ENCODE results near the gene UCHL1.

The UCHL1 gene

DNA sequence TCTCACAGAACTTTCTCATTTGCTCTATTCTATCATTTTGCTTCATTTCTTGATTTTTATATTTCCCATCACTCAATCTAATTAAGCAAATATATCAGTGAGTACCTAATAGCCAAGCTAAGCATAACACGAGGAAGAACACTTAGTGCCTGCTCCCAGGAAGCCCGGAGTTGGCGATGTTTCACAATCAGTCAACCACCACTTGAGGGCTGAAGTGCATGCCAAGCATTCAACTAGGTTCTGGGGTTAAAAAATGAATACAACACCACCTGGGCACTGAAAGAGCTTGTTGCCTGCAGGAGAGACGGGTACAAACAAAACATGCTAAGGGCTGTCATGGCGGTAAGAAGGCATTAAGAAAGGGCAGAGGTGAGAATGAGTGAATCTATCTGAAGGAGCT, 47.5 kb downstream of the UCHL1 start:
- TF ChIP-seq, protein P1, sequence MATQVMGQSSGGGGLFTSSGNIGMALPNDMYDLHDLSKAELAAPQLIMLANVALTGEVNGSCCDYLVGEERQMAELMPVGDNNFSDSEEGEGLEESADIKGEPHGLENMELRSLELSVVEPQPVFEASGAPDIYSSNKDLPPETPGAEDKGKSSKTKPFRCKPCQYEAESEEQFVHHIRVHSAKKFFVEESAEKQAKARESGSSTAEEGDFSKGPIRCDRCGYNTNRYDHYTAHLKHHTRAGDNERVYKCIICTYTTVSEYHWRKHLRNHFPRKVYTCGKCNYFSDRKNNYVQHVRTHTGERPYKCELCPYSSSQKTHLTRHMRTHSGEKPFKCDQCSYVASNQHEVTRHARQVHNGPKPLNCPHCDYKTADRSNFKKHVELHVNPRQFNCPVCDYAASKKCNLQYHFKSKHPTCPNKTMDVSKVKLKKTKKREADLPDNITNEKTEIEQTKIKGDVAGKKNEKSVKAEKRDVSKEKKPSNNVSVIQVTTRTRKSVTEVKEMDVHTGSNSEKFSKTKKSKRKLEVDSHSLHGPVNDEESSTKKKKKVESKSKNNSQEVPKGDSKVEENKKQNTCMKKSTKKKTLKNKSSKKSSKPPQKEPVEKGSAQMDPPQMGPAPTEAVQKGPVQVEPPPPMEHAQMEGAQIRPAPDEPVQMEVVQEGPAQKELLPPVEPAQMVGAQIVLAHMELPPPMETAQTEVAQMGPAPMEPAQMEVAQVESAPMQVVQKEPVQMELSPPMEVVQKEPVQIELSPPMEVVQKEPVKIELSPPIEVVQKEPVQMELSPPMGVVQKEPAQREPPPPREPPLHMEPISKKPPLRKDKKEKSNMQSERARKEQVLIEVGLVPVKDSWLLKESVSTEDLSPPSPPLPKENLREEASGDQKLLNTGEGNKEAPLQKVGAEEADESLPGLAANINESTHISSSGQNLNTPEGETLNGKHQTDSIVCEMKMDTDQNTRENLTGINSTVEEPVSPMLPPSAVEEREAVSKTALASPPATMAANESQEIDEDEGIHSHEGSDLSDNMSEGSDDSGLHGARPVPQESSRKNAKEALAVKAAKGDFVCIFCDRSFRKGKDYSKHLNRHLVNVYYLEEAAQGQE (IDR thresholded peaks at IDR 0.05; ENCODE audit: insufficient read depth in 1 of 2, low read depth in 2 of 2, low read length in 2 of 2) = no peak
- TF ChIP-seq FOXP2 (optimal IDR thresholded peaks at IDR 0.05; ENCODE audit: borderline replicate concordance, extremely low read depth, extremely low read length, insufficient read depth) = no peak
- TF ChIP-seq POLR2AphosphoS5 (IDR thresholded peaks at IDR 0.05; ENCODE audit: low read depth, low read length) = no peak
- no peak for TF ChIP-seq TAF1 (IDR thresholded peaks at IDR 0.05; ENCODE audit: borderline replicate concordance, insufficient read depth, low read length)
- TF ChIP-seq SIN3A (IDR thresholded peaks at IDR 0.05; ENCODE audit: borderline replicate concordance, insufficient read depth, low read length) = no peak

DNA sequence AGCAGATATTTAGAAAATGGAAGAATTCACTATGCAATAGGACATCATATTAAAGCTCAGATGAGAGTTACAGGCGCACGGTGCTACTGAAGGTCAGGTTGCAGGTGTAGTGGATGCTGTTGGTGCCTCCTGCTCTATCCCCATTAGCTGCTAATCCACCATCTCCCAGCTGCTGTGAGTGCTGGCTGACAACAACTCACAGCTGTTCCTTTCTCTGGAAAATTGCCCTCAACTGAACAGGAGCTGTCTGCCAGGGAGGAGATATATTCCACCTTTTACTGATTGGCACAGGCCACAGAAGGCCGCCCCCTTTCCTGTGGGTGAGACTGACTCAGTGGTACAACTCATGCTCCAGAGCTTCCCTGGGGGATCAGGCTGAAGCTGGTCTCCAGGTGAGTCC, 48.7 kb downstream of the UCHL1 start:
- TF ChIP-seq, protein P1 (IDR thresholded peaks at IDR 0.05; ENCODE audit: insufficient read depth in 1 of 2, low read depth in 2 of 2, low read length in 2 of 2) = no peak

DNA sequence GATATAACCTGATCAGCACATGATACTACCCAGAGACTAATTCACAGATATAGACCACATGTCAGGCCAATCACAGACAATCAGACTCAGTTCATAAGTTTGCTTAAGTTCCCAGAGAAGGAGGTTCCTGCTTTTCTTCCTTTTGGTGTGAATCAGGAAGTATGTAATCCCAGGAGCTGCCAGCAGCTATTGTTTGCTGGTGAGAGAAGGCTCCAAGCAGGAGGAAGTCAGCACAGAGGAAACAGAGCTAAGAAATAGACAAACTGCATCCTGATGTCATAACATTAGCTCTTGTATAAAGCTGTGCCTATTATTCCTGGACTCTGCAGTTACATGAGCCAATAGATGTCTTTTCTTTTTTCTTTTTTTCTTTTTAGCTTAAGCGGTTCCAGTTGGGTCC, 50.9 kb downstream of the UCHL1 start:
- TF ChIP-seq, protein P1 (IDR thresholded peaks at IDR 0.05; ENCODE audit: insufficient read depth in 1 of 2, low read depth in 2 of 2, low read length in 2 of 2) = no peak
- TF ChIP-seq FOXP2 (optimal IDR thresholded peaks at IDR 0.05; ENCODE audit: borderline replicate concordance, extremely low read depth, extremely low read length, insufficient read depth) (no peak), SIN3A (IDR thresholded peaks at IDR 0.05; ENCODE audit: borderline replicate concordance, insufficient read depth, low read length) (no peak), POLR2AphosphoS5 (IDR thresholded peaks at IDR 0.05; ENCODE audit: low read depth, low read length) (no peak), TAF1 (IDR thresholded peaks at IDR 0.05; ENCODE audit: borderline replicate concordance, insufficient read depth, low read length) (no peak)

DNA sequence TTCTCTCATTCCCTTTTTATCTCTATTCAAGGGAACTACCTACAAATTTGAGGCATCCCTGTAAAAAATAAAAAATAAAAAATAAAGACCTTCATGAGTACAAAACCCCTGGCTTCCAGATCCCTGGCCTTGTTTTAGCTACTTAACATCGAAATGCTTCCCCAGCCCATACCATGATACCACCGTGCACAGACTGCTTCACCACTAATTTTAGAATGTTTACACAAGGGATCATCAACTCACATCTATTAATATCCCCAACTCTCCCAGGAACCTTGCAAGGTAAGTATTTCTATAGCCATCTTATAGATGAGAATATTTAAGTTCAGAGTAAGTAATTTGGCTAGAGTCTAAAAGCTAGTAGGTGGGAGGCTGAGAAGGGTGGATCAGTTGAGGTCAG, 51.7 kb downstream of the UCHL1 start:
- TF ChIP-seq SIN3A (IDR thresholded peaks at IDR 0.05; ENCODE audit: borderline replicate concordance, insufficient read depth, low read length) = no peak
- TF ChIP-seq, protein P1 (IDR thresholded peaks at IDR 0.05; ENCODE audit: insufficient read depth in 1 of 2, low read depth in 2 of 2, low read length in 2 of 2) = no peak
- TF ChIP-seq TAF1 (IDR thresholded peaks at IDR 0.05; ENCODE audit: borderline replicate concordance, insufficient read depth, low read length) = no peak
- TF ChIP-seq POLR2AphosphoS5 (IDR thresholded peaks at IDR 0.05; ENCODE audit: low read depth, low read length) = no peak
- no peak for TF ChIP-seq FOXP2 (optimal IDR thresholded peaks at IDR 0.05; ENCODE audit: borderline replicate concordance, extremely low read depth, extremely low read length, insufficient read depth)

DNA sequence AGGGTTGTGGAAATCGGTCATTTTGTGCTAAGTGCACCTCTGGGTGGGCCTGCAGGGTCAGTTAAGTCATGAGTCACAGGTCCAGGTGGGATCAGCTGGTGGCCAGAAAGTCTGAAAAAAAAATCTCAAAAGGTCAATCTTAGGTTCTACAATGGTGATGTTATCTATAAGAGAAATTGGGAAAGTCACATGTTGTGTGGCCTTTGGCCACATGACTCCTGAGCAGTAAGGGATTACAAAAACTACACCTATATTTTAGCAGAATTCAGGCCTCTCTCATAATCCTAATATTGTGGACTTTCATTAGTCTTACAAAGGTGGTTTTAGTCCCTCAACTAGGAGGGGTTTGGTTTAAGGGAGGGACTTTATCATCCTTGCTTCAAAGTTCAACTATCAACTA, 59.1 kb downstream of the UCHL1 start:
- no peak for TF ChIP-seq FOXP2 (optimal IDR thresholded peaks at IDR 0.05; ENCODE audit: borderline replicate concordance, extremely low read depth, extremely low read length, insufficient read depth)
- TF ChIP-seq SIN3A (IDR thresholded peaks at IDR 0.05; ENCODE audit: borderline replicate concordance, insufficient read depth, low read length) = no peak

Measured in PFSK-1 (cell line).